AG09319 (cell line): ENCODE data around the gene RNF182.
"Not testable (repeated sequence)": the region's sequence is repeated elsewhere in the genome, so short reads cannot be mapped to it uniquely, and the experiment has no call there.

ENCODE experiments used
- DNase-seq: peaks from one replicate; pipeline ENCODE4 v3.0.0-alpha.2; 2010; ENCODE audit warnings: low read depth; ENCODE audit errors: extremely low read depth
- CTCF ChIP-seq: IDR thresholded peaks from 2 replicates; pipeline ENCODE4 v1.5.1; 2011; ENCODE audit warnings: low read depth, mild to moderate bottlenecking, inconsistent platforms, low read length, moderate library complexity

RNF182 gene

GRCh38 chr6:13927203-13927602 is 2.5 kb downstream of the RNF182 start:
- DNase-seq, result no peak
- TF ChIP-seq CTCF, result no peak

- no peak for TF ChIP-seq CTCF
- no peak for DNase-seq
Measured at GRCh38 chr6:13929196-13929595, 4.4 kb downstream of the RNF182 start.

- no peak for DNase-seq
- no peak for TF ChIP-seq CTCF
Measured at GRCh38 chr6:13931797-13932402, 7.1 kb downstream of the RNF182 start.

GRCh38 chr6:13932785-13933184 is 8.0 kb downstream of the RNF182 start:
- no peak for TF ChIP-seq CTCF
- DNase-seq, result no peak

GRCh38 chr6:13934721-13935120 is 10.0 kb downstream of the RNF182 start:
- DNase-seq, result no peak
- no peak for TF ChIP-seq CTCF

GRCh38 chr6:13935190-13935880 is 10.6 kb downstream of the RNF182 start:
- TF ChIP-seq CTCF, result no peak
- DNase-seq, result no peak

GRCh38 chr6:13935881-13936261 is 11.1 kb downstream of the RNF182 start:
- not testable (repeated sequence) for DNase-seq

GRCh38 chr6:13941902-13942301 is 17.1 kb downstream of the RNF182 start:
- no peak for TF ChIP-seq CTCF
- DNase-seq, result no peak
